HG03175 (cell line): ENCODE measurements around the gene MCC.
A peak's percentile ranks its signal among the peaks of the same experiment; 100 is the strongest.

ENCODE experiments used
- ATAC-seq: cut with Tn5 transposase; IDR thresholded peaks from one replicate; pipeline ENCODE4 v1.9.1; 2021; ENCODE audit warnings: mild to moderate bottlenecking, moderate library complexity; ENCODE audit not compliant: unreplicated experiment

The MCC gene

GRCh38 chr5:113329981-113330380 lies 158.3 kb downstream of the MCC start:
- ATAC-seq = no peak

GRCh38 chr5:113325054-113325453 lies 163.2 kb downstream of the MCC start:
- ATAC-seq = no peak

- ATAC-seq = no peak
These were observed 167.0 kb downstream of the MCC start for GRCh38 chr5:113321276-113321675.

- ATAC-seq = peak; percentile 79
These were observed 167.9 kb downstream of the MCC start for GRCh38 chr5:113320273-113320780.

GRCh38 chr5:113319256-113320053 lies 168.8 kb downstream of the MCC start:
- ATAC-seq = no peak

- ATAC-seq = no peak
These were observed 170.6 kb downstream of the MCC start for GRCh38 chr5:113317636-113318035.

- ATAC-seq = no peak
These were observed 177.0 kb downstream of the MCC start for GRCh38 chr5:113311301-113311700.

- no peak for ATAC-seq
These were observed 186.1 kb downstream of the MCC start for GRCh38 chr5:113302120-113302519.

- ATAC-seq = no peak
These were observed 188.7 kb downstream of the MCC start for GRCh38 chr5:113299591-113299990.

GRCh38 chr5:113296676-113297075 lies 191.6 kb downstream of the MCC start:
- no peak for ATAC-seq

- no peak for ATAC-seq
These were observed 193.1 kb downstream of the MCC start for GRCh38 chr5:113295111-113295539.

GRCh38 chr5:113294311-113295110 lies 193.7 kb downstream of the MCC start:
- ATAC-seq = peak; percentile 95

GRCh38 chr5:113293975-113294310 lies 194.3 kb downstream of the MCC start:
- ATAC-seq = peak; percentile 29

- peak; percentile 19 for ATAC-seq
These were observed 194.9 kb downstream of the MCC start for GRCh38 chr5:113293068-113293974.

GRCh38 chr5:113292462-113292861 lies 195.8 kb downstream of the MCC start:
- ATAC-seq = no peak

GRCh38 chr5:113283558-113283957 lies 204.7 kb downstream of the MCC start:
- ATAC-seq = peak; percentile 51

GRCh38 chr5:113282472-113282871 lies 205.8 kb downstream of the MCC start:
- ATAC-seq = no peak

GRCh38 chr5:113281194-113281593 lies 207.1 kb downstream of the MCC start:
- ATAC-seq = no peak

- ATAC-seq = no peak
These were observed 207.7 kb downstream of the MCC start for GRCh38 chr5:113280541-113280940.

GRCh38 chr5:113278976-113279375 lies 209.3 kb downstream of the MCC start:
- peak; percentile 29 for ATAC-seq

GRCh38 chr5:113276493-113276892 lies 211.8 kb downstream of the MCC start:
- ATAC-seq = no peak
